GM21528 (cell line): ENCODE measurements around the gene CERT1.
A peak's percentile ranks its signal among the peaks of the same experiment; 100 is the strongest.
"Not testable (repeated sequence)": the region's sequence is repeated elsewhere in the genome, so short reads cannot be mapped to it uniquely, and the experiment has no call there.

Experiments used
- ATAC-seq: cut with Tn5 transposase; IDR thresholded peaks from one replicate; pipeline ENCODE4 v1.9.1; 2021; ENCODE audit warnings: mild to moderate bottlenecking, moderate library complexity; ENCODE audit not compliant: unreplicated experiment, low FRiP score

CERT1 gene, protein sequence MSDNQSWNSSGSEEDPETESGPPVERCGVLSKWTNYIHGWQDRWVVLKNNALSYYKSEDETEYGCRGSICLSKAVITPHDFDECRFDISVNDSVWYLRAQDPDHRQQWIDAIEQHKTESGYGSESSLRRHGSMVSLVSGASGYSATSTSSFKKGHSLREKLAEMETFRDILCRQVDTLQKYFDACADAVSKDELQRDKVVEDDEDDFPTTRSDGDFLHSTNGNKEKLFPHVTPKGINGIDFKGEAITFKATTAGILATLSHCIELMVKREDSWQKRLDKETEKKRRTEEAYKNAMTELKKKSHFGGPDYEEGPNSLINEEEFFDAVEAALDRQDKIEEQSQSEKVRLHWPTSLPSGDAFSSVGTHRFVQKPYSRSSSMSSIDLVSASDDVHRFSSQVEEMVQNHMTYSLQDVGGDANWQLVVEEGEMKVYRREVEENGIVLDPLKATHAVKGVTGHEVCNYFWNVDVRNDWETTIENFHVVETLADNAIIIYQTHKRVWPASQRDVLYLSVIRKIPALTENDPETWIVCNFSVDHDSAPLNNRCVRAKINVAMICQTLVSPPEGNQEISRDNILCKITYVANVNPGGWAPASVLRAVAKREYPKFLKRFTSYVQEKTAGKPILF

GRCh38 chr5:75511435-75512382 is at the start of gene CERT1, which contains the start of gene POLK:
TSS of gene CERT1 (minus strand) at chr5:75511629. CDS start at chr5:75511207, 422 bp downstream.
TSS of gene POLK (plus strand) at chr5:75511891.
- peak; percentile 87 for ATAC-seq

GRCh38 chr5:75560655-75561054 is 49.2 kb upstream of the CERT1 start:
- not testable (repeated sequence) for ATAC-seq

DNA sequence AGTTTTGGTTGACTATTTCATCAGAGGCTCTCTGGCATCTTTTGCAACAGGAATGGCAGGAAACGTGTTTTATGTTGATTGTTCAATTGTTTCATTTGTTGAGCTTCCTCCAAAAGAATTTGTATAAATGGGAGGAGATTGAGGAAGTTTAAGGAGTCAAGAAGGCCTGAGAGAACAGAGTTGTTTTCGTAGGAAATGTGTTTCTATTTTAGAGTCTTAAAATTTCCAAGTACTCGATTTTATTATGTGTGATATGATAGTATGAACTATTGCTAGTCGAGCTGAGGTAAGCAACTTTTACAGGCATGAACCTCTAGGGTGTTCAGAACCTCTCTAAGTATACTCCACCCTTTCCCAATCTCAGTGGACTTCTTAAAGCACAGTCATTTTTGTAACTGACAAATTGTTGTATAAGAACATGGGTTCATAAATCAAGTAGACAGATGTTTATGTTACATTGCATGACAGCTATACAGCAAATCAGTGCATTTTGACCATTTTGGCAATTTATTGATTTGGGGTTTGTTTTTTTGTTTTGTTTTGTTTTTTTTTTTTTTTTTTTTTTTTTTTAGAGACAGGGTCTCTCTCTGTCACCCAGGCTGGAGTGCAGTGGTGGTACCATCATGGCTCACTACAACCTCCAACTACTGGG is 47.7 kb upstream of the CERT1 start:
- no peak for ATAC-seq

GRCh38 chr5:75558221-75558620 is 46.8 kb upstream of the CERT1 start:
- no peak for ATAC-seq

- ATAC-seq, result no peak
Observed at GRCh38 chr5:75553358-75553757, 41.9 kb upstream of the CERT1 start.

GRCh38 chr5:75552764-75553163 is 41.3 kb upstream of the CERT1 start:
- no peak for ATAC-seq

- no peak for ATAC-seq
Observed at GRCh38 chr5:75551471-75551870, 40.0 kb upstream of the CERT1 start.

- ATAC-seq, result no peak
Observed at GRCh38 chr5:75550597-75550996, 39.2 kb upstream of the CERT1 start.

- no peak for ATAC-seq
Observed at GRCh38 chr5:75547812-75548211, 36.4 kb upstream of the CERT1 start.

GRCh38 chr5:75546830-75547229 is 35.4 kb upstream of the CERT1 start:
- no peak for ATAC-seq

GRCh38 chr5:75545131-75545530 is 33.7 kb upstream of the CERT1 start:
- ATAC-seq, result no peak

- ATAC-seq, result no peak
Observed at GRCh38 chr5:75538211-75538610, 26.8 kb upstream of the CERT1 start.

DNA sequence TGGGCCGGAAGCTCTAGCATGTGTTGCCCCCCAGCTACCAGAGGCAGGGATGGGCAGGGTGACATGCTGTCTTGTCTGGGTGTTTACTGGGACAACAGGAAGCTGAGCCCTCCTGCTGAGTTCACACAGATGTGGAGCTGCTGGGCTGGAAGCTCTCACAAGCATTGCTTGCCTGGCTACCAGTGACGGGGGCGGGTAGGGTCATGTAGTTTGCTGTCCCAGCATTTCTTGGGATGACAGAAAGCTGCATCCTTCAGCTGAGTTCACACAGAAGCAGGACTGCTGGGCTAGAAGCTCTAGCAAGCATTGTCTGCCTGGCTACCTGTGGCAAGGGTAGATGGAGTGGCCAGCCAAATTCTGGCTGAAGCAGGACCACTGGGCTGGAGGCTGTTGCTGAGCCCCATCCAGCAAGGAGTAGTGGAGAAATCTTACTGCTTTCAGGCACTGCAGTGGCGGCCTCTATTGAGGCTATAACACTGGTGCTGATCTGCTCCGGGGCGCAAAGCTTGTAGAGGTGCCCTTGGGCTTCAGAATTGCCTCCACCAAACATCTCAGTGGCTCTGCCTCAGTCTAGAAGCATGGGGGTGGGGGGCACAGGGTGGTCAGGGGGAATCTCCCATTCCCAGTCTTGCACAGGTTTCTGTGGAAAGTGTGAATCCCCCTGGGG is 25.4 kb upstream of the CERT1 start:
- ATAC-seq, result no peak

GRCh38 chr5:75536147-75536546 is 24.7 kb upstream of the CERT1 start:
- ATAC-seq, result no peak

DNA sequence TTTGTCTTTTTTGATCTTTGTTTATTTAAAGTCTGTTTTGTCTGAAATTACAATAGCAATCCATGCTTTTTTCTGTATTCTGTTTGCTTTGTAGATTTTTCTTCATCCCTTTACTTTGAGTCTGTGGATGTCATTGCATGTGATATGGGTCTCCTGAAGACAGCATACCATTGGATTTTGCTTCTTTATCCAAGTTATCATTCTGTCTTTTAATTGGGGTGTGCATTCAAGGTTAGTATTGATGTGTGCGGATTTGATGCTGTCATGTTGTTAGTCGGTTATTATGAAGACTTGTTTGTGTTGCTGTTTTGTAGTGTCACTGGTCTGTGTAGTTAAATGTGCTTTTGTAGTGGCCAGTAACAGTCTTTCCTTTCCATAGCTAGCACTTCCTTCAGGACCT is 23.3 kb upstream of the CERT1 start:
- ATAC-seq, result no peak

GRCh38 chr5:75533716-75534115 is 22.3 kb upstream of the CERT1 start:
- ATAC-seq, result not testable (repeated sequence)

DNA sequence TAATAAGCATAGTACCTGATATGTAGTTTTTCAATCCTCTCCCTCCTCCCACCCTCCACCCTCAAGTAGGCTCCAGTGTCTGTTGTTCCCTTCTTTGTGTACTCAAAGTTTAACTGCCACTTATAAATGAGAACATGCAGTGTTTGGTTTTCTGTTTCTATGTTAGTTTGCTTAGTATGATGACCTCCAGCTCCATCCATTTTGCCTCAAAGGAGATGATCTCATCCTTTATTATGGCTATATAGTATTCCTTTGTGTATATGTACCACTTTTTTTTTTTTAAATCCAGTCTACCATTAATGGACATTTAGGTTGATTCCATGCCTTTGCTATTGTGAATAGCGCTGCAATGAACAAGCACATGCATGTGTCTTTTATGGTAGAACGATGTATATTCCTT is 20.8 kb upstream of the CERT1 start:
- no peak for ATAC-seq

GRCh38 chr5:75529185-75529584 is 17.8 kb upstream of the CERT1 start:
- no peak for ATAC-seq

DNA sequence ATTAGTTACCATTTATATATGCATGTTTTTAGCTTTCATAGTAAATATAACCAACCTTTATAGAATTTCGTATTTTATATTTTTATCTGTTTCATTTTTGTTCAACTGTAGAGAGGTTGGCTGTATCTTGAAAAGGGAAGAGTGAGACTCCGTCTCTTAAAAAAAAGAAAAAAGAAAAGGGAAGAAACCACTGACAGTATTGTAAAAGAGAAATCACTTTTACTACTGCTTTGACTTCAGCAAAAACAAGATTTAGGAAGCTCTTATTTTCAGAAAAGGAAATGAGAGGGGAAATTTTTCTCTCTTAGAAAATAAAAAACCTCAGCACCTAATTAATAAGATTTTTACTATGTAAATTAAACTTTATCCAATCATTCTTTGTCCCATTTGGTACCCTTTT is 14.6 kb upstream of the CERT1 start:
- ATAC-seq, result no peak

DNA sequence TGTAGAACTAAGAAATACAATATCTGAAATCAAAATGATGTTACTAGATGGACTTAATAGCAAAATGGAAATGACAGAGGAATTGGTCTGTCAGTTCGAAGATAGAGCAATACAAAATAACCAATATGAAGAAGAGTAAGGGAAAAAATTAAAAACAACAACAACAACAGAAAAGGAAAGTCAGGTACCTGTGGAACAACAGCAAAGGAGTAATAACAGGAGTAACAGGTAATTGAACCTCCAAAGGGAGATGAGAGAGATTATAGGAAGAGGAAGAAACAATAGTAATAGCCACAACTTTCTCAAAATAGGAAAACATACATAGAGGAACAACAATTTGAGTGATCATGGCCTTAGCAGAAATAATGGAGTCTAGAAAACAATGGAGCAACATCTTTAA is 13.9 kb upstream of the CERT1 start:
- ATAC-seq, result no peak
